SIG-M5 (cell line): Measurements from ENCODE around the gene OPRL1.
A peak's percentile ranks its signal among the peaks of the same experiment; 100 is the strongest.

ENCODE experiments used
- DNase-seq: peaks from one replicate; lab custom pipeline; 2025; lab: John Stamatoyannopoulos, UW

The OPRL1 gene

GRCh38 chr20:64072498-64073063, 7.3 kb upstream of the OPRL1 start:
- no peak for DNase-seq

DNA sequence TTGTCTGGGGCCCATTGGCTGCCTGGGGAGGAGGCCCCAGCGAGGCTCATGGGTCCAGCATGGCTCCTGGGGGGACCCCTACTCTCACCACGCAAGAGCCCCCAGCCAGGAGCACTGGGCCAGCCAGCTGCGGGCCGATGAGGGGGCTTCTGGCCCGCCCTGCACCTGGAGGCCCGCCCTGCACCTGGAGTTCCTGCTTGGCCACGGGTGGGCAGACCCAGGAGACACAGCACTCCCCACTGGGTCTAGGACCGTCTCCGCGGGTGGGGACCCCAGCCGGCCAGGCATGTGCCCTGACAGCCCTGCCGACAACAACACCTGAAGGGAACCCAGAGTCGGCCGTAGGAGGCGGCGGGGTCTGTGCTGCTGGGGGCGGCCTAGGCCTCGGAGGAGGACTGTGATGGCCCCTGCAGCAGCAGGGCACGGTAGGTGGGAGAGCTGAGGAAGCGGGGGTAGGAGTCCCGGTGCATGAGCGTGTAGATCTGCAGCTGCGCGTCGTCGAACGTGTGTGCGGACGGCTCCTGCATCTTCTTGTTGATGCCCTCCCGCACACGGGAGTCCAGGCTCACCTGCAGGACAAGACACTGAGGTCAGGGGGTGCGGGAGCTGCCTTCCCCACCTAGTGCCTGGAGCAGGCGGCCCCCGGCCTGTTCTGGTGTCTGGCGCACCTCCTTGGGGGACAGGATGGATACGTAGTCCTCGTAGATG, 6.3 kb upstream of the OPRL1 start:
- DNase-seq: no peak

- no peak for DNase-seq
These were observed 5.6 kb upstream of the OPRL1 start for GRCh38 chr20:64074184-64074789.

GRCh38 chr20:64074963-64075362, 4.9 kb upstream of the OPRL1 start:
- DNase-seq: no peak

GRCh38 chr20:64075556-64075955, 4.3 kb upstream of the OPRL1 start:
- DNase-seq: no peak

DNA sequence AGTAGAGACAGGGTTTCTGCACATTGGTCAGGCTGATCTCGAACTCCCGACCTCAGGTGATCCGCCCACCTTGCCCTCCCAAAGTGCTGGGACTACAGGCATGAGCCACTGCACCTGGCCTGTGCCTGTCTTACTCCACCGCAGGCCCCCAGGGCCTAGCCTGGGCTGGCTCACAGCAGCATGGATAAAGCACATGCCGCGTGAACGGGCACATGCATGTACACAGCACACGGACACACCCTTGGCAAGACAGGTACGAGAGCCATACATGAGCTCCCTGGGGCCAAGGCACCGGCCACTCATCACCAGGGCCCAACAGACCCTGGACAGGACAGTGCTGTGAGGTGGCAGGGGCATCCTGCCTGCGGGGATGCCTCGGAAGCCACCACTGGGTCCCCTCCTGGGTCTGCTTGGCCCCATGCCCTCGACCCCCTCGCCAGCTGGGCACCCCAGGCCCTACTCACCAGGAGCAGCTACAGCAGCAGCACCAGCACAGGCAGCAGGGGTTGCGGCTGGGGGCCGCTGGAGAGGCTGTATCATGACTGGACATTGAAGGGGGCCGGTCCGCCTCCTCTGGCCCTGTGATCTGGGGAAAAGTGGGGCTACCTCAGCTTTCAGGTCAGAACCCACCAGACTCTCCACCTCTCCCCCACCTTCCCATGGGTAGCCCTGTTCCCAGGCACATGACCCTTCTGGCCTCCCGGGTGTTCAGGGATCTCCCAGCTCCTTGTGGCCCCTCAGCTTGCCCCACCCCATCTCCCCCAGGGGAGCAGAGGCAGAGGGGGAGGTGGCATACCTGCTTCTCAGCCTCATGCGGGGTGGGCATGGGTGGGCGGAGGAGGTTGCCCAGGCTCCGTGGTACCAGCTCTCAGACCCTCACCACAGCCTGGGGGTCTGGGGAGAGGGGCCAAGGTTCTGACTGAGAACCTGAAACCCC, 3.6 kb upstream of the OPRL1 start:
- DNase-seq: no peak

DNA sequence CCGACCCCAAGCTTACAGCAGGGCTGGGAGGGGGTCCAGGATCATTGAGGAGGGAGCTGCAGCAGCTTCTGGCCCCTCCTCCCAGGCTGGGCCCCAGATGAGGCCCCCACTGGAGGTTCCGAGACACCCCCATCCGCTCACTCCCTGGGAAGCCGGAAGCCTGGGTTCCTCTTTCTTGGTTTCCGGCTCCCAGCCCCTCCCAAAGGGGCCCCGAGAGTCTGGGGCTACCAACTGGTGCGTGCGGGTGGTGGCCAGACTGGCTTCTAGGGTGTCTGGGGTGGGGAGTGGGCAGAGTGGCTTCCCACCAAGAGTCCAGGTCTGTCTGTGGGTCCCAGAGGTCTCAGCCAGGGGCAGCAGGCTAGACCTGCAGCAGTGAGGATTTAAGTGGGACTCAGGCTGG, 2.8 kb upstream of the OPRL1 start:
- no peak for DNase-seq

DNA sequence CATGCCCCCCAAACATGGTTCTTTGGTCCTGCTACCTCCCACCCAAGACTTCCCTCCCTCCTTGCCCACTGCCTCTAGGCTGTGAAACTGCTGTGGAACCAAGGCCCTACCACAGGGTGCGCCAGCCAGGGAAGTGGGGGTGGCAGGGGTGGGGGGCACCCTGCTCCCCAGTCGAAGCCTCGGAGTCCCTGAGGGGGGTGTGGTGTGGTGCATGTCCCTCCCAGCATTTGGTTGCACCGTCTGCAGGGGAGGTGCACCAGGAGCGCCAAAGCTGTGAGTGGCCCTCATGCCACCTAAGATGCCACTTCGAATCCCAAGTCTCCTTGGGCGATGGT, 2.4 kb upstream of the OPRL1 start:
- DNase-seq: no peak

DNA sequence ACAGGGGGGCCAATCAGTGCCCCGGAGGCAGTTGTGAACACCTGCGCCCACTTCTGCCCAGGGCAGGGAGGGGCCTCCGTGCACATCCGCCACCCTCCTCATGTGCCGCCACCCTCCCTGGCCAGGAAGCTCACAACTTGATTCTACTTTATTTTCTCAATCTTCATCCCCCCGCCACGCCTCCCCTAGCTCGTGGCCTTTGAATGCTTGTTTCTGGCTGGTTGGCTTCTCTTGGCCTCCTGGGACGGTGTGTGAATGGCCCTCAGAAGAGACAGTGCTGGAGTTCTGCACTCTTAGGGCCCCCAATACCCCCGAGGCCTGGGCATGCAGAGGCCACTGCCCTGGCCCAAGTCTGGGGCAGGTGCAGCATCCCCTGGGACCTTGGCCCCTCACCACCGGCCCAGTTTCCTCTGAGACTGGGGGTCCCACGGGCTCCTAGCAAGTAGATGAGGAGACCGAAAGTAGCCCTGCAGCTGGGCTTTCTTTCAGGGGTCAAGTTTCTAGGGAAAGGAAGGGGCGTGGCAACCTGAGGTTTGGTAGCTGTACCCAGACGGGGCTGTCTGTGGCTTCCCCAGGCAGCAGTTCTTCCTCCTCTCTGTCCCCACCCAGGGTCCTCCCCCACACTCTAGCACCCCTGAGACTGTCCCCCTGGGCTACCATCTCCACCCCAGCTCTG, 1.9 kb upstream of the OPRL1 start:
- DNase-seq: no peak

DNA sequence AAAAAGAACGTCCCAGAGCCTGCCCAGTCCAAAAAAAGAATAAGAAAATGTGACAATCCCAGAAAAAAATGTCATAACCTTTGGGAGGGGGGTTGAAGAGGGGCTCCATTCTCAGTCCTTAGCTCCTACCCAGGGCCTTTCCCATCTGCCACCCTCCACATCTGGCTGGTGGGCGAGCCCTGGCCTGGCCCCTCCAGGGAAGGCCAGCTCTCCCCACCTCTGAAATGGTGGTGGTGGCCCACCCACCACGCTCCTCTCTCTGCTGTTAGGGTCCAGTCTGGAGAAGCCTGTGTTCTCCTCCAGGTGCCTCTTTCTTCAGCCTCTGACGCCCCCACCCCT, 979 bp upstream of the OPRL1 start:
- no peak for DNase-seq

DNA sequence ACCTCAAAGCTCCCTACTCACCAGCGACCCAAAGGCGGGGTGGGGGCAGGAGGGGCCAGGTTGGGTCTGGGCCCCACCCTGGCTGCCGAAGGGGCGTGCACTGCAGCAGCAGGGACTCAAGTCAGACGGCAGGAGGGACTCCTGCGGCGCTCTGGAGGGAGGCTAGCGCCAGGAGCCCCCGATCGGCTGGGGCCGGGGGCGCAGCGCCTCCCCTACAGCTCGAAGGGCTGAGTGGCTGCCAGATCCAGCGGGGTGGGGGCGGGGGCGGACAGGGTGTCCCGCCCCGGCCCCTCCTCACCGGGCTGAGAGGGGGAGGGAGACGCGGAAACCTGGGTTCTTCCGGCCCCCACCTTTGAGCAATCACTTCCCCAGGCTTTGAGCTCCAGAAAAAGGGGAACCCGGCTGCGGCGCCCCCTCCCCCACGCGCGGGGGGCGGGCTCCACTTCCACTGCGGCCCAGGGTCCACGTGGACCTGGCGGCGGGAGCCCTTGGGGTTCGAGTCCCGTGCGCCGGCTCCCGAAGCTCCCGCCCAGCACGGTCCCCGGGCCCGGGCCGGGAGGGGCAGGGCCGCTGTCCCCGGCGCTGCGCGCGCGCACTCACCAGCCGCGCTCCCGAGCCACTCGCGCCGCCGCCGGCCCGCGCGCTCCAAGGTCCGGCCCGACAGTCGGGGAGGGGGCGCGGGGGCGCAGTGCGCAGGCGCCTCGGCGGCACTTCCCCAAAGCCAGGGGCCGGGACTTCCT, 439 bp upstream of the OPRL1 start, which contains the start of gene RGS19:
TSS of gene RGS19 (minus strand) at position 246 of the 740 bp plus-strand sequence. CDS start 2,632 bp downstream, outside the sequence.
- DNase-seq: peak; percentile 78

DNA sequence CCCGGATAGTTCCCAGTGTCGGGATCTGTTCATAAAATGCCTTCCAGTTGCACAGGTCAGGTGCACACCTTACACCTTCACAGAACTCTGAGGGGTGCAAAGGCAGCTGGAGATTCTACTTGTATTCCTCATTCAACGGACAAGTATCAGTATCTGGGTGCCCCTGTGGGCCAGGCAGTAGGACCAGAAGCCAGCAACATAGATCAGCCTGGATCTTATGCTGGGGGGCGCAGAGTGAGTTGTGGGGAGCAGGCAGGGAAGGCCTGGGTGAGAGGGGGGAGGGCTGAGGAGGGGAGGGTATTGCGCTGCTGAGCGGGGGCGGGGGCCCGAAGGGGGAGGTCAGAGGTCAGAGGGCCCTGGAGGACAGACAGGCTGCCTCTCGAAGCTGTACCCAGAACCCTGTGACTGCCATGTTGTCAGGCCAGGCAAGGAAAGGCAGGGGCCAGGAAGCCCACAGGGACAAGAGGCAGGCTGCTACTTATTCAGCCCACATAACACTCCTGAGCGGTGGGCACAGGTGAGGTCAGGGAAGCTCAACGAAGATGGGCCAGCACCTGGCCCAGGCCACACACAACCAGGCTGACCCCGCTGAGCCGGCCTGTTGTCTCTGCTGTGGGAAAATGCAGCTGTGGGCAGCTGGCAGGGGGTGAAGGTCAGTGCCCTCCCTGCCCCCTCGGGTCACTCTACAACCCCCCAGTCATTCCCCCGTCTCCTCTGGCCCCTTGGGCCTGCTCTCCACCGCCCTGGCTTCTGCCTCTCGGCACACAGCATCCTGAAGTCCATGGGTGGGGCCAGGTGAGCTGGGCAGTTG, 1.1 kb downstream of the OPRL1 start:
- no peak for DNase-seq

GRCh38 chr20:64081624-64081964, 1.7 kb downstream of the OPRL1 start:
- DNase-seq: no peak

DNA sequence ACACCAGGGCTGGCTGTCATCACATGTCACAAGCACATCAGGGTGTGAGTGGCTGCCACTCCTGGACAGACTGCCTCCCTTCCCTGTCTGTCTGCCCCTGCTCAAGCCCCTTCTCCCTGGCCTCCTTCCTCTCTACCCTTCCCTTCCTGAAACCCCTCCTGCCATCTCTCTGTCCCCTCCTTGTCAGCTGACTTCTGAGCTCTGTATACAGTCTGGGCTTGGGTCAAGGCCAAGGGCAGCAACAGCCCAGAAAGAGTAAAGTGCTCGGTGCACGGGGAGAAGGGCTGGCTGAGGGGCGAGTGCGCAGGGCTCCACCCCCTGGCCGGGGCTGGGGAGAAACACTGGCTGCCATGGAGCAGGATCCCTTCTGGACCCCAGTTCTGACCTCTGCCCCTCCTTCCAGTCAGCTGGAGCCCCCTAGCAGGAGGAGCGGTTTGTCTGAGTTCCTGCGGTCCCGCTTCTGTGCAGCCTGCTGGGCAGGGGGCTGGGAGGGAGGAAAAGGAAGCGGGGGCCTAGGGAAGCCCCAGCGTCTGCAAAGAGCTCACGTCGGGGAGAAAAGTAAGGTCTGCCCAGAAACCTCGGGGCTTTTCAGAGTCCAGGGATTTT, 2.3 kb downstream of the OPRL1 start:
- DNase-seq: no peak

DNA sequence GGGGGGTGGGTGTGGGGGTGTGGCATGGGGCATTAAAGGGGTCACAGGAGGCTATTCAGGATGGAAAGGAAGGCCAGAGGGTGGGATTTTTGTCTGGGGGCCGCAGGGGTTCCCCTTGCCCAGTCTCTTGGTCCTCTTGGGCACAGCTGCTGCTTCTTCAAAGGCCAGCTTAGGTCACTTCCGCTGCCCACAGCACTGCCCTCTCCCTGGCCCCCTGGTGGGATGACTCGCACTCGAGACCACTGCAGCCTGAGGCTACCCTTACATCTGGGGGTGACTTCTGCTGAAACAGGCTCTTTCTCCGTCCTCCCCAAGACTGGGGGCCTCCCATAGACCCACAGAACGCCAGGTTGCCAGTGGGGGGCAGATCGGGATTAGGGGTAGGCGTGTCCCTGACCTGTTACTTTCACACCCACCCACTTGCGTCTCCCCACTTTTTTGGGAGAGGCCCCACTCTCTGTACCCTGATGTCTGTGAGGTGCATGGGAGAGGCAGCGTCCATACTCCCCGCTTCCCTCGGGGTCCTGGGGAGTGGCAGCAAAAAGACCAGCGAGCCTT, 3.0 kb downstream of the OPRL1 start:
- no peak for DNase-seq

DNA sequence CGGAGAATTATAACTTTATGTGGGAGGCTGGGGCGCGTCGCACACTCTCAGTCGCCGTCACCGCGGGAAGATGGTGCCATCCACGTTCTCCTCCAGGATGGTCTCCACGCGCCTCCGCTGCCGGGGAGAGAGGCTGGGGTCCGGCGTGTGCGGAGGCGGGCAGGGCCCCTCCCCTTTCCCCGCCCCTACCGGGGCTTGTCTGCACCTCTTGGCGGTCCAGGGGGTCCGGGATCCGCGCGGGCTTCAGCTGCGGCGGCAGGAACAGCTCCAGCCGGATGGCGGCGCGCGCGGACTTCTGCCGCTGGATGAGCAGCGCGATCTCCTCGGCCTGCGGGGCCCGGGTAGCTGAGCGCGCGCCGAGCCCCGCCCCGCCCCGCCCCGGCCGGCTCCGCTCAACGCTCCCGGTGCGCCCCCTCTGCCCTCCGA, 3.5 kb downstream of the OPRL1 start:
- no peak for DNase-seq

GRCh38 chr20:64083804-64084684, 4.2 kb downstream of the OPRL1 start, which contains the start of gene LKAAEAR1:
TSS of gene LKAAEAR1 (minus strand) at chr20:64084398. CDS start at chr20:64084219, 179 bp downstream.
- DNase-seq: no peak

GRCh38 chr20:64084685-64085152, 4.8 kb downstream of the OPRL1 start:
- no peak for DNase-seq

GRCh38 chr20:64086801-64087200, 6.9 kb downstream of the OPRL1 start:
- no peak for DNase-seq
